SKM-1 treated with dmso at 0.1 percent for 144 hours (cell line): ENCODE data around the gene INSL3.
A peak's percentile ranks its signal among the peaks of the same experiment; 100 is the strongest.

ENCODE experiments used
- DNase-seq: peaks from one replicate; lab custom pipeline; 2025; ENCODE audit not compliant: unreplicated experiment; lab: John Stamatoyannopoulos, UW

INSL3 gene

GRCh38 chr19:17821190-17821589 is at the start of gene INSL3:
Gene INSL3, minus strand, starts transcription at chr19:17821519. Its CDS starts 13 bp downstream, at chr19:17821506.
- DNase-seq: no peak

GRCh38 chr19:17869114-17869608 is 47.8 kb upstream of the INSL3 start:
- no peak for DNase-seq

GRCh38 chr19:17868669-17869068 is 47.4 kb upstream of the INSL3 start:
- DNase-seq: no peak

GRCh38 chr19:17866964-17867486 is 45.7 kb upstream of the INSL3 start:
- DNase-seq: no peak

- DNase-seq: no peak
Observed at GRCh38 chr19:17866312-17866963, 45.1 kb upstream of the INSL3 start.

GRCh38 chr19:17865364-17866311 is 44.3 kb upstream of the INSL3 start:
- no peak for DNase-seq

- DNase-seq: no peak
Observed at GRCh38 chr19:17863520-17864182, 42.3 kb upstream of the INSL3 start.

- DNase-seq: no peak
Observed at GRCh38 chr19:17862711-17863519, 41.6 kb upstream of the INSL3 start.

- DNase-seq: no peak
Observed at GRCh38 chr19:17861542-17862402, 40.5 kb upstream of the INSL3 start.

- no peak for DNase-seq
Observed at GRCh38 chr19:17860993-17861360, 39.7 kb upstream of the INSL3 start.

- DNase-seq: no peak
Observed at GRCh38 chr19:17860331-17860992, 39.1 kb upstream of the INSL3 start.

GRCh38 chr19:17859533-17860330 is 38.4 kb upstream of the INSL3 start, which contains the start of gene RPL18A:
Gene RPL18A, plus strand, starts transcription at chr19:17859910. Its CDS starts 47 bp downstream, at chr19:17859957.
- peak; percentile 99 for DNase-seq

- peak; percentile 65 for DNase-seq
Observed at GRCh38 chr19:17855280-17856152, 34.2 kb upstream of the INSL3 start.

GRCh38 chr19:17854061-17854460 is 32.7 kb upstream of the INSL3 start:
- no peak for DNase-seq

GRCh38 chr19:17848595-17849292 is 27.4 kb upstream of the INSL3 start:
- no peak for DNase-seq

GRCh38 chr19:17847538-17848366 is 26.4 kb upstream of the INSL3 start, which contains the start of gene JAK3:
Gene JAK3, minus strand, starts transcription at chr19:17847982. Its CDS starts 3,565 bp downstream, at chr19:17844417.
- no peak for DNase-seq
